ENCODE results near the gene MKRN1.
"Not testable (repeated sequence)": the region's sequence is repeated elsewhere in the genome, so short reads cannot be mapped to it uniquely, and the experiment has no call there.

The MKRN1 gene, protein sequence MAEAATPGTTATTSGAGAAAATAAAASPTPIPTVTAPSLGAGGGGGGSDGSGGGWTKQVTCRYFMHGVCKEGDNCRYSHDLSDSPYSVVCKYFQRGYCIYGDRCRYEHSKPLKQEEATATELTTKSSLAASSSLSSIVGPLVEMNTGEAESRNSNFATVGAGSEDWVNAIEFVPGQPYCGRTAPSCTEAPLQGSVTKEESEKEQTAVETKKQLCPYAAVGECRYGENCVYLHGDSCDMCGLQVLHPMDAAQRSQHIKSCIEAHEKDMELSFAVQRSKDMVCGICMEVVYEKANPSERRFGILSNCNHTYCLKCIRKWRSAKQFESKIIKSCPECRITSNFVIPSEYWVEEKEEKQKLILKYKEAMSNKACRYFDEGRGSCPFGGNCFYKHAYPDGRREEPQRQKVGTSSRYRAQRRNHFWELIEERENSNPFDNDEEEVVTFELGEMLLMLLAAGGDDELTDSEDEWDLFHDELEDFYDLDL

GRCh38 chr7:140479062-140479738 is at the start of gene MKRN1:
TSS of gene MKRN1 (minus strand) at chr7:140479505. CDS start at chr7:140479344, 161 bp downstream.
- peak; percentile 76 for DNase-seq

- DNase-seq = no peak
Observed at GRCh38 chr7:140526787-140527664, 47.7 kb upstream of the MKRN1 start.

DNA sequence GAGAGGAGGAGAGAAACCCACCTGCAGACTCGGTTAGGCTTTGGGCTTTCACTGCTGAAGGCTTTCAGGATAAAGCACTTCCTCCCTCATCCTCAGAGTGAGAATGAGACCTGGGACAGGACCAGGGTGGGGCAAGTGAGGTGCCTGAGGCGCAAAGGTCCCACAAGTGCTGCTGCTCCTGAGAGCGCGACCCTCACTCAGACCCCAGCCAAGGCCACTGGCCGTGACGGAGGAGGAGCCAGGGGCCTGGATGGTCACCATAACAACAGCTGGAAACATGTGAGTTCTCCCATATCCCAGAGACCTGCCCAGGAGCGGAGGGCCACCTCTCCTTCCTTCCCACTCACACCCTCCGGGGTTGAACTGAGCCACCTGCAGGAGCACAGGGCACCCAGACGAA is 46.9 kb upstream of the MKRN1 start:
- DNase-seq = no peak

- DNase-seq = no peak
Observed at GRCh38 chr7:140525743-140526142, 46.4 kb upstream of the MKRN1 start.

GRCh38 chr7:140521421-140521820 is 42.1 kb upstream of the MKRN1 start:
- no peak for DNase-seq

DNA sequence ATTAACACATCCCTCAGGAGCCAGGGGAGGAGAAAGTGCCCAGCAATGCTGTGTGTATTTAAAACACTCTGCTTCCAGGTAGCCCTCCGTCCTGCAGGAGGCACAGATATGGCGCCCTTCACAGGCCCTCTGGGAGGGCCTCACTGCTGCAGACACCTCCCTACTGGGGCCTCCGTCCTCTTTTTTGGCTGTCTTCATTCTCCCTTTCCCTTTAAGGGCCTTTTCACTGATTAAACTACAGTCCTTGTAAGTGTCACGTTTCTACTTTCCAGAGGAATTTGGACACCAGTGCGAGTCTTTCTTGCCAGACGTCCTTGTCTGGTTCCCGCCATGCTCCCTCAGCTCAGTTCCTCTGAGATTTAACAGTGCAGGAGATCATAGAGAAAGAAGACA is 39.7 kb upstream of the MKRN1 start:
- no peak for DNase-seq

GRCh38 chr7:140518370-140519006 is 39.2 kb upstream of the MKRN1 start:
- no peak for DNase-seq

DNA sequence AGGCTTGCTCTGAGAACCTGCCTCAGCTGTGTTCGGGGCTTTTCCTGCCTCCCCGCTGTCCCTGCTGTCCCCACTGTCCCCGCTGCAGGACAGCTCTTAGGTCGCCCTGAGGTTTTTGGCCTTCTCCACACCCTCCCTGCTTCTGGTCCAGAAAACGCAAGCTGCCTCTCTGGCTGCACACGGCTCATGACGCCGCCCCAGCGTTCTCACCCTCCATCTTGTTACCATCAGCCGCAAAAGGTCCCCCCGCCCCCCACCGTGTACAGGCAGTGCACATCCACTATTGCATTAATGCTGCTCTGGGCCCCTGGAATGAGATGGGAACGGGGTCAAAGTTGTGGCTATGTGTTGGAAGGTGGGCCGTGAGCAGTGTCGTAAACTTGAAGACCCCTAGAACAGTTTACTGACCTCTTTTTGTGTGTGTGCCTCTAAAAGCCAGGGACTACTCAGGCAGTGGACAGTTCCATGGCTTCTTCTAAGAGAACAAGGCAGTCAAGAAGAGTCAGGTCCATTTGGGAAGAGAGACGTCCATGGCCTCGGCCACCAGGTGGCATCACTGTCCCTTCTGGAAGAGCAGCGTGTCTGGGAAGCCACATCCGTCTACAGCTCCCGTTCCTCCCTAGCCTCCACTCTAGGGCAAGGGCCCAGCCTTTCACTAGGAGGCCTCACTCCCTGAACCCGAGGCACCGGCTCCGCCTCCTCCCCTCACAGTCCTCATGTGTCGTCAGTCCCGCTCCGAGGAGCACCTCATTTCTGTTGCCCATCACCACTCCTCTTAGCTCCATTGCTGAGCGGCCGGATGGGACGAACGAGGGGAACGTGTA is 38.5 kb upstream of the MKRN1 start:
- peak; percentile 75 for DNase-seq

- DNase-seq = no peak
Observed at GRCh38 chr7:140512317-140513000, 33.2 kb upstream of the MKRN1 start.

DNA sequence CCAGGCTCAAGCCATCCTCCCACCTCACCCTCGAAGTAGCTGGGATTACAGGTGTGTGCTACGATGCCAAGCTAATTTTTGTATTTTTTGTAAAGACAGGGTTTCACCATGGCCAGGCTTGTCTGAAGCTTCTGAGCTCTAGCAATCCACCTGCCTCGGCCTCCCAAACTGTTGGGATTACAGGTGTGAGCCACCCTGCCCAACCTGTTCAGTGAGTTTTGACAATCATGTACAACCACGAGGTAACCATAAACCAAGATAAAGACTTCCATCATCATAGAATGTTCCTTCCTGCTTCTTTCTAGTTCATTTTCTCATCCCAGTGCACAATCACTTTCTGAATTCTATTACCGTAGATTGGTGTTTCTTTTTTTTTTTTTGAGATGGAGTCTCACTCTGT is 30.5 kb upstream of the MKRN1 start:
- no peak for DNase-seq

DNA sequence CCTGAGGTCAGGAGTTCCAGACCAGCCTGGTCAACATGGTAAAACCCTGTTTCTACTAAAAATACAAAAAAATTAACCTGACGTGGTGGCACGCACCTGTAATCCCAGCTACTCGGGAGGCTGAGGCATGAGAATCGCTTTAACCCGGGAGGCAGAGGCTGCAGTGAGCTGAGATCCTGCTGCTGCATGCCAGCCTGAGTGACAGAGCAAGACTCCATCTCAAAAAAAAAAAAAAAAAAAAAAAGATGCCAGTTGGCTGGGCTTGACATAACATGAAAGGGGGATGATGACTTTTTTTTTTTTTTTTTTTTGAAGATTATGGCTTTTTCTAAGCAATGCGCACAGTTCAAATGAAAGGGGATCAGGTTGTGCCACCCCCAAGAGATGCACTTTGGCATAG is 28.3 kb upstream of the MKRN1 start:
- DNase-seq = not testable (repeated sequence)

GRCh38 chr7:140506788-140507464 is 27.6 kb upstream of the MKRN1 start:
- no peak for DNase-seq

DNA sequence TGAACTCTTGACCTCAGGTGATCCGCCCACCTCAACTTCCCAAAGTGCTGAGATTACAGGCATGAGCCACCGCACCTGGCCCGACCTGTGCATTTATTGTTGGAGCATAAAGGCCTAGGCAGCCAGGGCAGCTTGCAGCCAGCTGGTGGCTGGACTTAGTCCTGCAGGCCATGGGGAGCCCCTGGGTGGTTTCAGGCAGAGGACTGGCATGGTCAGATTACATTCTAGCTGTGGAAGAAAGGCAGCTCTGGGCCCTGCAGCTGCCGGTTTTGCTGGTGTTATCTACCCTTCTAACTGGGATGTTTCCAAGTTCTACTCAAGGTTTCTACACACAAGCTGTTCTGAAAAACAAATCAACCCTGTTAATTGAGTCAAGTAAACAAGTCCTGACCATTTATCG is 22.7 kb upstream of the MKRN1 start:
- no peak for DNase-seq

GRCh38 chr7:140497807-140498206 is 18.5 kb upstream of the MKRN1 start:
- DNase-seq = not testable (repeated sequence)

DNA sequence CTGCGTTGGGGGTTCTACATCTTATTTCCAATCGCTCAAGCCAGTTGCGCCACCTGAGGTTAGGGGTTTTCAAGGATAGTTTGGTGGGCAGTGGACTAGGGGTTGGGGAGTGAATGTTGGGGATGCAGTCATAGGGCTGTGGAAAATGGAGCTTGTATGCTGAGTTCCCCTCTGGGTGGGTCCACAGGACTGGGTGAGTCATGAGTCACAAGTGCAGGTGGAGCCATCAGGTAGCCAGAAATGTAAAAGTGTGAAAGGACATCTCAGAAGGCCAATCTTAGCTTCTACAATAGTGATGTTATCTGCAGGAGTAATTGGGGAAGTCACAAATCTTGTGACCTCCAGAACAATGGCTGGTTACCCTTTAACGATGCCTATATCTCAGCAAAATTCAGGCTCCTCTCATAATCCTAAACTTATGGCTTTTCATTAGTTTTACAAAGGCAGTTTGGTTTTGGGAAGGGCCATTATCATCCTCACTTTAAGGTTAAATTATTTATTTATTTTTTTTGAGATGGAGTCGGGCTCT is 18.0 kb upstream of the MKRN1 start:
- no peak for DNase-seq

- no peak for DNase-seq
Observed at GRCh38 chr7:140495514-140496097, 16.3 kb upstream of the MKRN1 start.

DNA sequence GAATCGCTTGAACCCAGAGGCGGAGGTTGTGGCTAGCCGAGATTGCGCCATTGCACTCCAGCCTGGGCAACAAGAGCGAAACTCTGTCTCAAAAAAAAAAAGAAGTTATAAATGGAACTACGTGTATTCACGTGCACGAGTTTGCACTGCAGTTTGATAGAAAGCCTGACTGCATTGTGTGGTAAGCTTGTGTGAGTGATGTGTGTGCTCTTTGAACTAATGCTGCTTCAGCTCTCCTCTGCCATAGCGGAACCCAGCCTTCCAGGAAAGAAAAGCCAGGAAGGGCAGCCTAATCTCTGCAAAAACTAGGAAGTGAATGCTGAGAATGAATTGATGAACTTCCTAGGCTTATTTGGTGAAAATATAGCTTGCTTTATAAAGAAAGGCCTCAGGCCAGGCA is 15.6 kb upstream of the MKRN1 start:
- DNase-seq = no peak

DNA sequence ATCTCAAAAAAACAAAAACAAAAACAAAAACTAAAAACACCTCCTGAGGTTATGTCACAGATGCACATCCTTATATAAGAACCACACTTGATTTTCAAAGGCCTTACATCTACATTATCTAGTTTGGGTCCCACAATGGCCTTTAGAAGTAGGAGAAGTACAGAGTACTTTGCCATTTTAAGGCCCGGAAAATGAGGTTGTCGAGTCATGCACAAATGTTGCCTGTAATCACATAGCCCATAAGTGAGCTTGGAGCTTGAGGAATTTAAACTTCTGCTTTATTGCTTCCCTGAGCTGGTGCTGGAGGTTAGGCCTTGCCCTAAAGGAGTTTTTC is 9.7 kb upstream of the MKRN1 start:
- no peak for DNase-seq

DNA sequence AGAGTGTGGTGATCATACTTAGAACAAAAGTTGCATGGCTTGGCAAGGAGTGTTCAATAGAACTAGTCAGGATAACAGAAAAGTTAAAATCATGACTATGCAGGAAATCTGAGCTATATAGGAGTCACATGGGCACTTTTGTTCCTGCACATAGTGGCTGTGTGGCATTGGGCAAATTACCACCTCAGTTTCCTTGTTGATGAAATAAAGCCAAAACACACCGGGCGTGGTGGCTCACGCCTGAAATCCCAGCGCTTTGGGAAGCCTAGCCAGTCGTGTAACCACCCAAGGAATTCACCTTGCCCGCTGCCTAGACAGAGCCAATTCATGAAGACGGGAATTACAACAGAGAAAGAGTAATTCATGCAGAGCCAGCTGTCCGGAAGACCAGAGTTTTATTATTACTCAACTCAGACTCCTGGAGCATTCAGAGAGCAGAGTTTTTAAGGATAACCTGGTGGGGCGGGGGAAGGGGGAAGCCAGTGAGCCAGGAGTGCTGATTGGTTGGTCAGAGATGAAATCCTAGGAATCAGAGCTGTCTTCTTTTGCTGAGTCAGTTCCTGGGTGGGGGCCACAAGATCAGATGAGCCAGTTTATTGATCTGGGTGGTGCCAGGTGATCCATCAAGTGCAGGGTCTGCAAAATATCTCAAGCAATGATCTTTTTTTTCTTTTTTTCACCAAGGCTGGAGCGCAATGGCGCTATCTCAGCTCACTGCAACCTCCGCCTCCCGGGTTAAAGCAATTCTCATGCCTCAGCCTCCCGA is 6.4 kb upstream of the MKRN1 start:
- DNase-seq = no peak
